ENCODE data around the gene AFMID. TPM values are rescaled to one million over a fixed set of nuclear protein-coding genes. Genes with fewer than 3 reads are reported as not detected.

The AFMID gene
- total RNA-seq, 1 experiment from 2014 or later, result 22.2 TPM

DNA sequence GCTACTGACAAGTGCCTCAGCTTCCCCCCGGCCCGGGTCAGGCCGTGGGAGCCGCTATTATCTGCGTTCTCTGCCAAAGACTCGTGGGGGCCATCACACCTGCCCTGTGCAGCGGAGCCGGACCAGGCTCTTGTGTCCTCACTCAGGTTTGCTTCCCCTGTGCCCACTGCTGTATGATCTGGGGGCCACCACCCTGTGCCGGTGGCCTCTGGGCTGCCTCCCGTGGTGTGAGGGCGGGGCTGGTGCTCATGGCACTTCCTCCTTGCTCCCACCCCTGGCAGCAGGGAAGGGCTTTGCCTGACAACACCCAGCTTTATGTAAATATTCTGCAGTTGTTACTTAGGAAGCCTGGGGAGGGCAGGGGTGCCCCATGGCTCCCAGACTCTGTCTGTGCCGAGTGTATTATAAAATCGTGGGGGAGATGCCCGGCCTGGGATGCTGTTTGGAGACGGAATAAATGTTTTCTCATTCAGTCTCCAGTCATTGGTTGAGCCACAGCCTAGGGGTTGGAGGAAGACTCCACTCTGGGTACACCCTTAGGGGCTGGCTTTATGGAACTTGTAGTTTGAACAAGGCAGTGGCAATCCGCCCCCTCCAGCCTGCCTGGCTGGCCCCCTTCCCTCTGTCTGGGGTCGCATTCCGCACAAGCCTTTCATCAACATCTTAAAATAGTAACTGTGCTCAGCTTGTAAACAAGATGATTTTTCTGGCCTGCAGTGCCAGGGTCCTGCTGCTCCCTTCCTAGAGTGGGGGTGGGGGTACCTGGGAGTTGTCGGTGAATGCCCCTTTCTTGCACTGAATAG lies 14.7 kb upstream of the AFMID start:
- Mint-ChIP-seq H3K4me1 (ENCODE audit: insufficient read depth, unreplicated experiment) (peaks cover 11% of the 10 kb centered on the region), H3K9me3 (ENCODE audit: unreplicated experiment) (no peaks in the 10 kb centered on the region), H3K4me3 (ENCODE audit: unreplicated experiment) (no peak overlapping the region), H3K36me3 (ENCODE audit: insufficient read depth, unreplicated experiment) (peaks cover 24% of the 10 kb centered on the region), H3K27me3 (ENCODE audit: insufficient read depth, unreplicated experiment) (no peaks in the 10 kb centered on the region), H3K27ac (ENCODE audit: low read depth, unreplicated experiment) (no peak overlapping the region)
- TSS peak; percentile 30 for BruUV-seq (replicated peaks)
- DNase-seq (ENCODE audit: unreplicated experiment), result no peak
- TF ChIP-seq, protein P1, sequence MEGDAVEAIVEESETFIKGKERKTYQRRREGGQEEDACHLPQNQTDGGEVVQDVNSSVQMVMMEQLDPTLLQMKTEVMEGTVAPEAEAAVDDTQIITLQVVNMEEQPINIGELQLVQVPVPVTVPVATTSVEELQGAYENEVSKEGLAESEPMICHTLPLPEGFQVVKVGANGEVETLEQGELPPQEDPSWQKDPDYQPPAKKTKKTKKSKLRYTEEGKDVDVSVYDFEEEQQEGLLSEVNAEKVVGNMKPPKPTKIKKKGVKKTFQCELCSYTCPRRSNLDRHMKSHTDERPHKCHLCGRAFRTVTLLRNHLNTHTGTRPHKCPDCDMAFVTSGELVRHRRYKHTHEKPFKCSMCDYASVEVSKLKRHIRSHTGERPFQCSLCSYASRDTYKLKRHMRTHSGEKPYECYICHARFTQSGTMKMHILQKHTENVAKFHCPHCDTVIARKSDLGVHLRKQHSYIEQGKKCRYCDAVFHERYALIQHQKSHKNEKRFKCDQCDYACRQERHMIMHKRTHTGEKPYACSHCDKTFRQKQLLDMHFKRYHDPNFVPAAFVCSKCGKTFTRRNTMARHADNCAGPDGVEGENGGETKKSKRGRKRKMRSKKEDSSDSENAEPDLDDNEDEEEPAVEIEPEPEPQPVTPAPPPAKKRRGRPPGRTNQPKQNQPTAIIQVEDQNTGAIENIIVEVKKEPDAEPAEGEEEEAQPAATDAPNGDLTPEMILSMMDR (IDR thresholded peaks at IDR 0.05; ENCODE audit: unreplicated experiment), result no peak
- ChIA-PET POLR2A (interaction anchor here (0.8 to 1.1 kb wide), 2 partner anchors 14 to 30 kb away, joined by 4 to 5 read pairs; partner anchors contain the start of gene TK1), CTCF (interaction anchor here (0.6 to 1.1 kb wide), 3 partner anchors 53 to 59 kb away, joined by 3 to 4 read pairs (median 3); no protein-coding TSS in a partner anchor)
- intact Hi-C loops (cut with micrococcal nuclease), result no loop called here

DNA sequence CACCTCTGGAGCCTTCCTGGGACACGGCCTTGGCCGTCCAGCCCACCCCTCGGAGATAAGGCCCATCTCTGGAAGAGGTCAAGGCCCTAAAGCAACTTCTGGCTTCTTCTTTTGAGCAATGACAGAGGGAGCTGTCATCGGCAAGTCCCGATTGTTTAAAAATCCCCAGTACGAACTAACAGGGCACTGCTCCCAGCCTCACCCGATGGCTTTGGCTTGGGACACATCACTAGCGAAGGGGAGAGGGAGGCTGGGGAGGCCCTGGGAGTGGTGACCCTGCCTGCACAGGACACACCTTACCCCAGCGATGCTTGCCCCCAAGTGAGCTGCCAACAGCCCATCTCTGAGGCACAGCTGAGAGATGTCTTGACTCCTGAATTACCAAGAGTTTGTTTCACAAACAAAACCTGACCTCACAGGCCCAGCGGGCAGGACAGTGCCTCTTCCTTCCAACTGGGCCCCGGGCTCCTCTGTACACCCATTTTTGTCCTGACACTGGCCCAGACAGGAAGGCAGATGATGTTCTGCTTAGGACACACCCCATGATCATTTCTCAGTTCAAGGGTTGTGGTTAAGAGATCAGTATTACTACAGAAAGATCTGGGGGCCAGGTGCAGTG lies 14.0 kb upstream of the AFMID start:
- DNase-seq (ENCODE audit: unreplicated experiment), result no peak
- intact Hi-C loops (cut with micrococcal nuclease), result no loop called here
- POLR2A ChIA-PET, result interaction anchor here (0.8 kb wide), 1 partner anchor 13 kb away, joined by 4 read pairs; the partner anchor contains the start of gene TK1
- Mint-ChIP-seq H3K36me3 (ENCODE audit: insufficient read depth, unreplicated experiment) (peaks cover 24% of the 10 kb centered on the region), H3K9me3 (ENCODE audit: unreplicated experiment) (no peaks in the 10 kb centered on the region), H3K4me1 (ENCODE audit: insufficient read depth, unreplicated experiment) (peaks cover 11% of the 10 kb centered on the region), H3K27me3 (ENCODE audit: insufficient read depth, unreplicated experiment) (no peaks in the 10 kb centered on the region), H3K4me3 (ENCODE audit: unreplicated experiment) (no peak overlapping the region), H3K27ac (ENCODE audit: low read depth, unreplicated experiment) (no peak overlapping the region)
- TF ChIP-seq, protein P1 (IDR thresholded peaks at IDR 0.05; ENCODE audit: unreplicated experiment), result no peak
- CTCF ChIA-PET, result interaction anchor here (1.0 to 1.1 kb wide), 2 partner anchors 54 to 66 kb away, joined by 3 read pairs; no protein-coding TSS in a partner anchor
- no TSS peak for BruUV-seq (replicated peaks)

DNA sequence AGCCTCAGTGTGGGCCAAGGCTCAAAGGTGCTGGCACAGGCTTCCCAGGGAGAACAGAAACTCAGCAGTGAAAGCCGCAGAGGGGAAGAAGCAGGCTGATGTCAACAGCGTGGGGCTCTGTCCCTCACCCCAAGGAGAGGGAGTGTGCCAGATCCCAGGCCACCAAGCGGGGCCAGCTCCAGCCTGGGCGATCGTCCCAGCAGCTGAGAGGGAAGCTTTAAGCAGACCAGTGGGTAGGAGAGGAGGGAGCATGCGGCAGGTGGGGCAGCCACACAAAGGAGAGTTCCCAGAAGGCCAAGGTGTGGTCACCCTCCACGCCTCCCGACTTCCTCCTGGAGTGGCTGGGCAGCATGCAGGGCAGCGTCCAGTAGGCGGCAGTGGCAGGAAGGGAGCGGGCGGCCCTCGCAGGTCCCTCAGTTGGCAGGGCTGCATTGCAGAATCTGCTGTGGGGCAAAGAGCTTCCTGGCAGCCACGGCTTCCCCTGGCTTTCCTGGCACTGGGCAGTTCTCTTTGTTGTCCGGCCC lies 12.8 kb upstream of the AFMID start:
- CTCF ChIA-PET, result interaction anchor here (0.6 to 2.4 kb wide), 5 partner anchors 13 to 67 kb away, joined by 3 to 5 read pairs (median 4); partner anchors contain the start of gene AFMID
- Mint-ChIP-seq H3K4me1 (ENCODE audit: insufficient read depth, unreplicated experiment) (peaks cover 14% of the 10 kb centered on the region), H3K27ac (ENCODE audit: low read depth, unreplicated experiment) (no peak overlapping the region), H3K36me3 (ENCODE audit: insufficient read depth, unreplicated experiment) (peaks cover 24% of the 10 kb centered on the region), H3K27me3 (ENCODE audit: insufficient read depth, unreplicated experiment) (no peaks in the 10 kb centered on the region), H3K9me3 (ENCODE audit: unreplicated experiment) (no peaks in the 10 kb centered on the region), H3K4me3 (ENCODE audit: unreplicated experiment) (no peak overlapping the region)
- intact Hi-C loops (cut with micrococcal nuclease), result no loop called here
- peak; percentile 33 for DNase-seq (ENCODE audit: unreplicated experiment)
- POLR2A ChIA-PET, result interaction anchor here (0.6 to 0.7 kb wide), 2 partner anchors 108 to 633 kb away, joined by 3 to 5 read pairs; no protein-coding TSS in a partner anchor
- TF ChIP-seq, protein P1 (IDR thresholded peaks at IDR 0.05; ENCODE audit: unreplicated experiment), result no peak
- no TSS peak for BruUV-seq (replicated peaks)
